Activated CD4-positive, alpha-beta T cell treated with anti-CD3 and anti-CD28 coated beads for 4 hours (primary cell): ENCODE data around the gene MUC5AC.
"Not testable (repeated sequence)": the region's sequence is repeated elsewhere in the genome, so short reads cannot be mapped to it uniquely, and the experiment has no call there.

Source experiments
- DNase-seq, 2 donors: peaks; one replicate each; pipeline ENCODE4 v3.0.0-alpha.2; 2020

MUC5AC gene

GRCh38 chr11:1242751-1243150, 85.0 kb downstream of the MUC5AC start:
- DNase-seq = not testable (repeated sequence)

DNA sequence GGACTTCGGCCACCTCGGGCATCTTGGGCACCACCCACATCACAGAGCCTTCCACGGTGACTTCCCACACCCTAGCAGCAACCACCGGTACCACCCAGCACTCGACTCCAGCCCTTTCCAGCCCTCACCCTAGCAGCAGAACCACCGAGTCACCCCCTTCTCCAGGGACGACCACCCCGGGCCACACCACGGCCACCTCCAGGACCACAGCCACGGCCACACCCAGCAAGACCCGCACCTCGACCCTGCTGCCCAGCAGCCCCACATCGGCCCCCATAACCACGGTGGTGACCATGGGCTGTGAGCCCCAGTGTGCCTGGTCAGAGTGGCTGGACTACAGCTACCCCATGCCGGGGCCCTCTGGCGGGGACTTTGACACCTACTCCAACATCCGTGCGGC, 85.8 kb downstream of the MUC5AC start:
- not testable (repeated sequence) for DNase-seq

DNA sequence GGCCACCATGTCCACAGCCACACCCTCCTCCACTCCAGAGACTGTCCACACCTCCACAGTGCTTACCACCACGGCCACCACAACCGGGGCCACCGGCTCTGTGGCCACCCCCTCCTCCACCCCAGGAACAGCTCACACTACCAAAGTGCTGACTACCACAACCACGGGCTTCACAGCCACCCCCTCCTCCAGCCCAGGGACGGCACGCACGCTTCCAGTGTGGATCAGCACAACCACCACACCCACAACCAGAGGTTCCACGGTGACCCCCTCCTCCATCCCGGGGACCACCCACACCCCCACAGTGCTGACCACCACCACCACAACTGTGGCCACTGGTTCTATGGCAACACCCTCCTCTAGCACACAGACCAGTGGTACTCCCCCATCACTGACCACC, 86.8 kb downstream of the MUC5AC start:
- DNase-seq = not testable (repeated sequence)

DNA sequence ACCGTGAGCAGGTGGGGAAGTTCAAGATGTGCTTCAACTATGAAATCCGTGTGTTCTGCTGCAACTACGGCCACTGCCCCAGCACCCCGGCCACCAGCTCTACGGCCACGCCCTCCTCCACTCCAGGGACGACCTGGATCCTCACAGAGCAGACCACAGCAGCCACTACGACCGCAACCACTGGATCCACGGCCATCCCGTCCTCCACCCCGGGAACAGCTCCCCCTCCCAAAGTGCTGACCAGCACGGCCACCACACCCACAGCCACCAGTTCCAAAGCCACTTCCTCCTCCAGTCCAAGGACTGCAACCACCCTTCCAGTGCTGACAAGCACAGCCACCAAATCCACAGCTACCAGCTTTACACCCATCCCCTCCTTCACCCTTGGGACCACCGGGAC, 88.0 kb downstream of the MUC5AC start:
- not testable (repeated sequence) for DNase-seq

- not testable (repeated sequence) for DNase-seq
Observed at GRCh38 chr11:1246301-1246700, 88.5 kb downstream of the MUC5AC start.

DNA sequence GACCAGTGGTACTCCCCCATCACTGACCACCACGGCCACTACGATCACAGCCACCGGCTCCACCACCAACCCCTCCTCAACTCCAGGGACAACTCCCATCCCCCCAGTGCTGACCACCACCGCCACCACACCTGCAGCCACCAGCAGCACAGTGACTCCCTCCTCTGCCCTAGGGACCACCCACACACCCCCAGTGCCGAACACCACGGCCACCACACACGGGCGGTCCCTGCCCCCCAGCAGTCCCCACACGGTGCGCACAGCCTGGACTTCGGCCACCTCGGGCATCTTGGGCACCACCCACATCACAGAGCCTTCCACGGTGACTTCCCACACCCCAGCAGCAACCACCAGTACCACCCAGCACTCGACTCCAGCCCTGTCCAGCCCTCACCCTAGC, 89.3 kb downstream of the MUC5AC start:
- not testable (repeated sequence) for DNase-seq

DNA sequence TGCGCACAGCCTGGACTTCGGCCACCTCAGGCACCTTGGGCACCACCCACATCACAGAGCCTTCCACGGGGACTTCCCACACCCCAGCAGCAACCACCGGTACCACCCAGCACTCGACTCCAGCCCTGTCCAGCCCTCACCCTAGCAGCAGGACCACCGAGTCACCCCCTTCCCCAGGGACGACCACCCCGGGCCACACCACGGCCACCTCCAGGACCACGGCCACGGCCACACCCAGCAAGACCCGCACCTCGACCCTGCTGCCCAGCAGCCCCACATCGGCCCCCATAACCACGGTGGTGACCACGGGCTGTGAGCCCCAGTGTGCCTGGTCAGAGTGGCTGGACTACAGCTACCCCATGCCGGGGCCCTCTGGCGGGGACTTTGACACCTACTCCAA, 91.2 kb downstream of the MUC5AC start:
- not testable (repeated sequence) for DNase-seq

DNA sequence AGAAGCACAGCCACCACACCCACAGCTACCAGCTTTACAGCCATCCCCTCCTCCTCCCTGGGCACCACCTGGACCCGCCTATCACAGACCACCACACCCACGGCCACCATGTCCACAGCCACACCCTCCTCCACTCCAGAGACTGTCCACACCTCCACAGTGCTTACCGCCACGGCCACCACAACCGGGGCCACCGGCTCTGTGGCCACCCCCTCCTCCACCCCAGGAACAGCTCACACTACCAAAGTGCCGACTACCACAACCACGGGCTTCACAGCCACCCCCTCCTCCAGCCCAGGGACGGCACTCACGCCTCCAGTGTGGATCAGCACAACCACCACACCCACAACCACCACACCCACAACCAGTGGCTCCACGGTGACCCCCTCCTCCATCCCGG, 92.7 kb downstream of the MUC5AC start:
- DNase-seq = not testable (repeated sequence)
